ENCODE results near the gene MBNL3.

MBNL3 gene, protein sequence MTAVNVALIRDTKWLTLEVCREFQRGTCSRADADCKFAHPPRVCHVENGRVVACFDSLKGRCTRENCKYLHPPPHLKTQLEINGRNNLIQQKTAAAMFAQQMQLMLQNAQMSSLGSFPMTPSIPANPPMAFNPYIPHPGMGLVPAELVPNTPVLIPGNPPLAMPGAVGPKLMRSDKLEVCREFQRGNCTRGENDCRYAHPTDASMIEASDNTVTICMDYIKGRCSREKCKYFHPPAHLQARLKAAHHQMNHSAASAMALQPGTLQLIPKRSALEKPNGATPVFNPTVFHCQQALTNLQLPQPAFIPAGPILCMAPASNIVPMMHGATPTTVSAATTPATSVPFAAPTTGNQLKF

GRCh38 chrX:132488819-132489577 lies at the start of gene MBNL3:
Gene MBNL3 (minus strand): TSS chrX:132489038. CDS start chrX:132439611, 49,427 bp downstream.
- no peaks in the 10 kb centered on the region for H3K9me3 Mint-ChIP-seq
- H3K27ac Mint-ChIP-seq: peak within 1 kb of the TSS; percentile 98
- peaks cover 52% of the 10 kb centered on the region for H3K4me1 Mint-ChIP-seq
- no peaks in the 10 kb centered on the region for H3K36me3 Mint-ChIP-seq
- peak within 1 kb of the TSS; percentile 98 for H3K4me3 Mint-ChIP-seq
- H3K27me3 Mint-ChIP-seq: no peaks in the 10 kb centered on the region

DNA sequence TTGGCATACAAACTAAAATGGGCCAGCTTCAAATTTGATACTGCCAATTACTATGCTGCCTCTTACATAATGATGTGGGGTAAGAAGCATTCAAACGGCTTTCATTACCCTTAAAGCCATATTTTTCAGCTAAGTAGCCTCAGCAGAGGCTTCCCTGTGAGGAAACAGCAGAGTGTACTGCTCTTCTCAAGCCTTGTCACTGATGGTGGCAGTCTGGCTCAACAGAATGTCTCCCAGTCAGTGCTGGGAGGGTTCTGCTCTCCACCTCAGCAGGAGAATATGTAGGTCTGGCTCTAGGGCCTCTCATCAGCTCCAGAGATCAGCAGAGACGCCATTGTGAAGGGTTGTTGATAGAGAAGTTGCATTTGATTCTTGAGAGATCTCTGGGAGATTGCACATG lies 44.6 kb upstream of the MBNL3 start:
- Mint-ChIP-seq H3K9me3 (no peaks in the 10 kb centered on the region), H3K27me3 (no peaks in the 10 kb centered on the region), H3K27ac (no peak overlapping the region)

GRCh38 chrX:132532913-132533312 lies 44.1 kb upstream of the MBNL3 start:
- Mint-ChIP-seq H3K4me1 (no peaks in the 10 kb centered on the region), H3K9me3 (no peaks in the 10 kb centered on the region), H3K36me3 (no peaks in the 10 kb centered on the region), H3K27ac (no peak overlapping the region), H3K4me3 (no peak overlapping the region), H3K27me3 (no peaks in the 10 kb centered on the region)

More for the DNA sequence above, 44.6 kb upstream of the MBNL3 start:
- H3K4me3 Mint-ChIP-seq: no peak overlapping the region
- no peaks in the 10 kb centered on the region for H3K4me1 Mint-ChIP-seq
- no peaks in the 10 kb centered on the region for H3K36me3 Mint-ChIP-seq

- Mint-ChIP-seq H3K4me3 (no peak overlapping the region), H3K27me3 (no peaks in the 10 kb centered on the region), H3K27ac (no peak overlapping the region), H3K36me3 (no peaks in the 10 kb centered on the region), H3K4me1 (no peaks in the 10 kb centered on the region), H3K9me3 (no peaks in the 10 kb centered on the region)
Observed at GRCh38 chrX:132532097-132532496, 43.3 kb upstream of the MBNL3 start.

DNA sequence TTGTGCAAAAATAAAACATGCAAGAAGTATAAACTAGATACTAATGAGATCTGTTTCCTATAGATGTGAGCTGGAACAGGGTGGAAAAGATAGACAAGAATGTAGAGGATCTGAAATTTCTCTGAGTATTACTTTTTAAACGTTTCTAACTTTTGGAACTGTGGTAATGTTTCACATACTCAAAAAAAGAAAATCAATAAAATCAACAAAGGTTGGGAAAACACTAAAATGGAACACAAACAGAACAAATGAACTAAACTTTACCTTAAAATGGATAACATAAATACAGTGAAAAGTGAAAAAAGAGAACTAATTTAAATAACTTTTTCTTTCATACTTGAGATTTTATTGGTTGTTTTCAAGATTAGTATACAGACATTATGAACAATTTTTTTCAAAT lies 32.0 kb upstream of the MBNL3 start:
- H3K36me3 Mint-ChIP-seq: no peaks in the 10 kb centered on the region
- no peak overlapping the region for H3K4me3 Mint-ChIP-seq
- no peaks in the 10 kb centered on the region for H3K4me1 Mint-ChIP-seq
- no peak overlapping the region for H3K27ac Mint-ChIP-seq
- no peaks in the 10 kb centered on the region for H3K27me3 Mint-ChIP-seq
- no peaks in the 10 kb centered on the region for H3K9me3 Mint-ChIP-seq

DNA sequence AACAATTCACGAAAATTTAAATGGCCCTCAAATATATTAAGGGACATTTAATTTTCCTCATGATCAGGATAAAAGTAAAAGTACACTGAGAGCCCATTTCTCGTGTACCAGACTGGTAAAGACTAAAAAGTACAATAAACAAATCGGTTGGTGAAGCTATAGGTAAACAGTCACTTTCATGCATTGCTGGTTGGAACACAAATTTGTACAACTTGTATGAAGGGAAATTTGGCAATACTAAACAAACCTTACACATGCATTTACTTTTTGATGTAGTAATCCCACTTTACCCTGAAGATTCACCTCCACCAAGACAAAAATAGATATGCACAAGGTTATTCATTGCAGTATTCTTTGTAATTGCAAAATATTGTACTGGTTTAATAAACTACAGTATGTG lies 31.4 kb upstream of the MBNL3 start:
- Mint-ChIP-seq H3K27me3 (no peaks in the 10 kb centered on the region), H3K4me3 (no peak overlapping the region), H3K27ac (no peak overlapping the region), H3K9me3 (no peaks in the 10 kb centered on the region), H3K36me3 (no peaks in the 10 kb centered on the region), H3K4me1 (no peaks in the 10 kb centered on the region)

DNA sequence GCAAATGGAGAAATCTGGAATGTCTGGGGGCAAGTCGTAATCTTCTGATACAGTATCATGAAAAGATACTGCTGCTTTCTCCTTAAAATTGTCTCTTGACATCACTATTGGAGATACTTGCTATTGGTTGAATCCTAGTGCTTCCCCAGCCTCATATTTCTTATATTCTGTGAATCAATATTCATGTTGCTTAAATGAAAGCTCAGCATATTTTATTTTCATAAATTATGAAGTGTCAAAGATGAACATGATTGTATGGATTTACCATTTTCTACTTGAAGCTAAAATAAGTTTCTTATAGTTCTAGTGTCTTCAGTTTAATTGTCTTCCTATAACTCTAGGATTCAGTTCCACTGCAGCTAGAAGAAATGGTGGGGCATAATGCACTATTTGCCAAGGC lies 29.6 kb upstream of the MBNL3 start:
- no peak overlapping the region for H3K27ac Mint-ChIP-seq
- H3K4me1 Mint-ChIP-seq: no peaks in the 10 kb centered on the region
- H3K27me3 Mint-ChIP-seq: no peaks in the 10 kb centered on the region
- H3K4me3 Mint-ChIP-seq: no peak overlapping the region
- no peaks in the 10 kb centered on the region for H3K36me3 Mint-ChIP-seq
- no peaks in the 10 kb centered on the region for H3K9me3 Mint-ChIP-seq

DNA sequence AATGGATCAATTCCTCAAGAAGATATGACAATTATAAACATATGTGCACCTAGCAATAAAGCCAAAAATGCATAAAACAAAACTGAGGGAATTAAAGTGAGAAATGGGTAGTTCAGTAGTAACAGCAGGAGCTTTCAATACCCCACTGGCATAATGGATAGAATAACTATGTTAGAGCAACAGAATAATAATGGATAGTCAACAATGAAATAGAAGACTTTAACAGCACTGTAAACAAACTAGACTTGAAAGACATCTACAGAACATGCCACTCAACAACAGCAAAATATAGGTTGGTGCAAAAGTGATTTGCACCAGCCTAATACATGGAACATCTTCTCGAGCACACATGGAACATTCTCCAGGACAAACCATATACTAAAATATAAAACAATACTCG lies 20.0 kb upstream of the MBNL3 start:
- Mint-ChIP-seq H3K27me3 (peaks cover 2% of the 10 kb centered on the region), H3K27ac (no peak overlapping the region), H3K9me3 (no peaks in the 10 kb centered on the region), H3K36me3 (no peaks in the 10 kb centered on the region), H3K4me3 (no peak overlapping the region), H3K4me1 (no peaks in the 10 kb centered on the region)

DNA sequence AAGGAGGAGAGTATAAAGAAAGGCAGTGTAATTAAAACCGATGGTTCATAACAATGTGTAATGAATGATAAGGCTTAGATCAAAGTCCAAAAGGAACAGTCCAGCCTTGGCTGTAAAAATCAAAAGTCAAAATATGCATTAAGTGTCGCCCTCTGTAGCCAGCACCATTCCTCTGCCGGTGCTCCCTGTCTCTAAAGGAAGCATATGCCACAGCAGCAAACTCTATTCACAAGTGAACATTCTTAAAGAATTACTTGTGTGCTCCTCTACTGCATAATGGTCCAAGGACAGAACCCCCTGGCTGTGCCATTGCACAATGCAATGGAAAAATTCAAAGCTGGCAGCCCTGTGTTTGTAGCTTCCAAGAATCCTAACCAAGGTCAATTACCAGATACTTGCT lies 16.3 kb upstream of the MBNL3 start:
- no peaks in the 10 kb centered on the region for H3K36me3 Mint-ChIP-seq
- H3K9me3 Mint-ChIP-seq: no peaks in the 10 kb centered on the region
- H3K4me3 Mint-ChIP-seq: no peak overlapping the region
- H3K27ac Mint-ChIP-seq: no peak overlapping the region
- H3K4me1 Mint-ChIP-seq: no peaks in the 10 kb centered on the region
- peaks cover 2% of the 10 kb centered on the region for H3K27me3 Mint-ChIP-seq

DNA sequence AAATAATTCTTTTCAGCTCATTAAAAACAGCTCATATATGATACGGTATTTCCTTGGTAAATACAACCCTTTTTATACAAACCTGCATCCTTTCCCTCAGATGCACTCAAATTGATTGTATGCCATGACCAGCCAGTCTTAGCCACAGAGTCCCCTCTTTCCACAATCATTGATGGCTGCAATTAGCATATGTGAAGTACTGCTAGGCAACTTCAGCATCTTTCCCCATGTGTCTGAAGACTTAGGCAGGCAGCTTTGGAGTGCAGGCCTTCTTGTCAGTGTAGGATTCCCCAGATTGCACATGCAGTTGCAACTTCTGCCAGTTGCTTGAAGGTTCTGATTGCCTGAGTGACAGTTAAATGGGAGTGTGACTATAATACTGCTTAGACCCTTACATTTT lies 15.6 kb upstream of the MBNL3 start:
- Mint-ChIP-seq H3K4me1 (no peaks in the 10 kb centered on the region), H3K27ac (no peak overlapping the region), H3K27me3 (no peaks in the 10 kb centered on the region), H3K9me3 (no peaks in the 10 kb centered on the region), H3K36me3 (no peaks in the 10 kb centered on the region), H3K4me3 (no peak overlapping the region)

DNA sequence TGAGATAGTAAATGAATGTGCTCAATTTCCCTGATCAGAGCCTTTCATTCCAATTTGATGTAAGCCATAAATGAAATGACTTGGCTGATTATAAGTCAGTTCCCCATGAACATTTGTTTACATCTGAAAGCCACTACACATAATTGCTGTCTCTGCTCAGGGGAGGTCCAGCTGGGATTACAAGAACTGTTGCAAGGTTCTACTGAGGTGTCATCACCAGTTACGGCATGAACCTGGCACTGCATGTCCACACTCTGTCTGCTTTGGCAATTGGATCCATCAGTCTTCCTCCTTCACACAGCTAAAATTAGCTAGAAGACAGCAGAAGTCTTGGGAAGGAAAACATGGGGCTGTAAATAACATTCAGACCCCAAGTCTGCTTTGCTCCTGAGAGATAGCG lies 12.8 kb upstream of the MBNL3 start:
- Mint-ChIP-seq H3K27ac (no peak overlapping the region), H3K4me1 (no peaks in the 10 kb centered on the region), H3K9me3 (no peaks in the 10 kb centered on the region), H3K4me3 (no peak overlapping the region), H3K27me3 (no peaks in the 10 kb centered on the region), H3K36me3 (no peaks in the 10 kb centered on the region)

- Mint-ChIP-seq H3K4me3 (no peak overlapping the region), H3K36me3 (no peaks in the 10 kb centered on the region), H3K27me3 (no peaks in the 10 kb centered on the region), H3K4me1 (no peaks in the 10 kb centered on the region), H3K9me3 (no peaks in the 10 kb centered on the region), H3K27ac (no peak overlapping the region)
Observed at GRCh38 chrX:132497432-132497831, 8.6 kb upstream of the MBNL3 start.

- no peak overlapping the region for H3K27ac Mint-ChIP-seq
- no peaks in the 10 kb centered on the region for H3K27me3 Mint-ChIP-seq
- H3K9me3 Mint-ChIP-seq: no peaks in the 10 kb centered on the region
- no peaks in the 10 kb centered on the region for H3K36me3 Mint-ChIP-seq
- peaks cover 16% of the 10 kb centered on the region for H3K4me1 Mint-ChIP-seq
- H3K4me3 Mint-ChIP-seq: no peak overlapping the region
Observed at GRCh38 chrX:132493095-132493494, 4.3 kb upstream of the MBNL3 start.

DNA sequence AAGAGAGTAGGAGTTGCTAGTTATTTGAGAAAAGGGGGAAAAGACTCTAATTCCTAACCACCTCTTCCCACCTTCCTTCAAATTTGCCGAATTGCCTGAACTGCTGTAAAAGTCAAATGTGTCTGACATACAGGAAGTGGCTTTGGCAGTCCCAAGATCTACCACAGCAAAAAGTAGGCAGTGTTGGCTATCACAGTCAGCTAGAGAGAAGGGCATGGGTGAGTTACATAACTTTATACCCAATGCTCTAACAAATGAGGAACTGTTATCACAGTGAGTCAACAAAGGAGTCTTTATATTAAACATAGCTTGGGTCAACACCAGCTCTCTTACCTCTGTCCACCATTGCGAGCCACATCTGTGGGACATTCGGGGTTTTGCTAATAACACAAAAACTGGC lies 2.4 kb upstream of the MBNL3 start:
- Mint-ChIP-seq H3K4me1 (peaks cover 34% of the 10 kb centered on the region), H3K27me3 (no peaks in the 10 kb centered on the region), H3K9me3 (no peaks in the 10 kb centered on the region), H3K27ac (no peak overlapping the region), H3K36me3 (no peaks in the 10 kb centered on the region), H3K4me3 (peak overlapping the region; percentile 95)

GRCh38 chrX:132489578-132490419 lies 961 bp upstream of the MBNL3 start:
- peak overlapping the region; percentile 95 for H3K4me3 Mint-ChIP-seq
- no peaks in the 10 kb centered on the region for H3K36me3 Mint-ChIP-seq
- H3K27ac Mint-ChIP-seq: peak overlapping the region; percentile 98
- H3K27me3 Mint-ChIP-seq: no peaks in the 10 kb centered on the region
- H3K4me1 Mint-ChIP-seq: peaks cover 48% of the 10 kb centered on the region
- H3K9me3 Mint-ChIP-seq: no peaks in the 10 kb centered on the region

Measured in activated naive CD4-positive, alpha-beta T cell treated with anti-CD3 and anti-CD28 coated beads, Interleukin-2, amount 50 U/mL, for 24 hours (primary cell).